ENCODE measurements around the gene MTUS2.

Gene MTUS2

GRCh38 chr13:29532821-29533220, 712.7 kb downstream of the MTUS2 start:
- no peaks in the 10 kb centered on the region for H3F3A ChIP-seq (ENCODE audit: control insufficient read depth, insufficient read depth)
- no peaks in the 10 kb centered on the region for H3K27me3 ChIP-seq (ENCODE audit: control insufficient read depth, low read length)
- H3K9me3 ChIP-seq (ENCODE audit: control insufficient read depth, insufficient read depth, low read length), result no peaks in the 10 kb centered on the region
- peaks cover 5% of the 10 kb centered on the region; the same call in 1 of the 2 replicates for H4K20me1 ChIP-seq (ENCODE audit: control insufficient read depth, insufficient read depth, low read depth, low read length)
- H3K36me3 ChIP-seq (ENCODE audit: control insufficient read depth, low read length), result peaks cover 94% of the 10 kb centered on the region
- H3K27ac ChIP-seq (ENCODE audit: low read depth, low read length), result no peak overlapping the region
- H3K4me1 ChIP-seq (ENCODE audit: control insufficient read depth, low read length), result peaks cover 3% of the 10 kb centered on the region
- TF ChIP-seq EZH2phosphoT487 (IDR thresholded peaks at IDR 0.05; ENCODE audit: borderline replicate concordance, low read length) (no peak), CTCF (IDR thresholded peaks at IDR 0.05; ENCODE audit: low read depth, low read length, poor library complexity, severe bottlenecking) (no peak)
- H3K4me3 ChIP-seq (ENCODE audit: low read length), result no peak overlapping the region
- H3K9me2 ChIP-seq (replicated peaks; ENCODE audit: control insufficient read depth, low read length), result no peaks in the 10 kb centered on the region
- H3K79me2 ChIP-seq (ENCODE audit: control insufficient read depth, low read length), result peaks cover 24% of the 10 kb centered on the region
- no peak overlapping the region for H3K4me2 ChIP-seq (ENCODE audit: low read length)

GRCh38 chr13:29534083-29534482, 713.9 kb downstream of the MTUS2 start:
- TF ChIP-seq CTCF (IDR thresholded peaks at IDR 0.05; ENCODE audit: low read depth, low read length, poor library complexity, severe bottlenecking) (no peak), EZH2phosphoT487 (IDR thresholded peaks at IDR 0.05; ENCODE audit: borderline replicate concordance, low read length) (no peak)
- Histone ChIP-seq H3K36me3 (ENCODE audit: control insufficient read depth, low read length) (peaks cover 92% of the 10 kb centered on the region), H3K27me3 (ENCODE audit: control insufficient read depth, low read length) (no peaks in the 10 kb centered on the region), H3K9me3 (ENCODE audit: control insufficient read depth, insufficient read depth, low read length) (no peaks in the 10 kb centered on the region), H3K9me2 (replicated peaks; ENCODE audit: control insufficient read depth, low read length) (no peaks in the 10 kb centered on the region), H3K4me1 (ENCODE audit: control insufficient read depth, low read length) (peaks cover 15% of the 10 kb centered on the region), H3K4me2 (ENCODE audit: low read length) (no peak overlapping the region), H3F3A (ENCODE audit: control insufficient read depth, insufficient read depth) (no peaks in the 10 kb centered on the region), H3K79me2 (ENCODE audit: control insufficient read depth, low read length) (peaks cover 37% of the 10 kb centered on the region), H4K20me1 (ENCODE audit: control insufficient read depth, insufficient read depth, low read depth, low read length) (peaks cover 11% of the 10 kb centered on the region; the same call in 1 of the 2 replicates), H3K27ac (ENCODE audit: low read depth, low read length) (no peak overlapping the region), H3K4me3 (ENCODE audit: low read length) (no peak overlapping the region)

GRCh38 chr13:29535663-29536655, 715.8 kb downstream of the MTUS2 start:
- no peak for TF ChIP-seq CTCF (IDR thresholded peaks at IDR 0.05; ENCODE audit: low read depth, low read length, poor library complexity, severe bottlenecking)
- no peak for TF ChIP-seq EZH2phosphoT487 (IDR thresholded peaks at IDR 0.05; ENCODE audit: borderline replicate concordance, low read length)
- H4K20me1 ChIP-seq (ENCODE audit: control insufficient read depth, insufficient read depth, low read depth, low read length), result peaks cover 22% of the 10 kb centered on the region; the same call in 1 of the 2 replicates
- peaks cover 91% of the 10 kb centered on the region for H3K36me3 ChIP-seq (ENCODE audit: control insufficient read depth, low read length)

More at GRCh38 chr13:29535663-29536655, 715.8 kb downstream of the MTUS2 start:
- Histone ChIP-seq H3K27ac (ENCODE audit: low read depth, low read length) (no peak overlapping the region), H3F3A (ENCODE audit: control insufficient read depth, insufficient read depth) (no peaks in the 10 kb centered on the region), H3K9me3 (ENCODE audit: control insufficient read depth, insufficient read depth, low read length) (no peaks in the 10 kb centered on the region), H3K79me2 (ENCODE audit: control insufficient read depth, low read length) (peaks cover 56% of the 10 kb centered on the region), H3K4me2 (ENCODE audit: low read length) (no peak overlapping the region), H3K9me2 (replicated peaks; ENCODE audit: control insufficient read depth, low read length) (no peaks in the 10 kb centered on the region), H3K4me3 (ENCODE audit: low read length) (no peak overlapping the region), H3K4me1 (ENCODE audit: control insufficient read depth, low read length) (peaks cover 34% of the 10 kb centered on the region), H3K27me3 (ENCODE audit: control insufficient read depth, low read length) (no peaks in the 10 kb centered on the region)

Measured in DOHH2 (cell line).